ENCODE data around the gene UST. TPM values are rescaled to one million over a fixed set of nuclear protein-coding genes. Genes with fewer than 3 reads are reported as not detected.
A peak's percentile ranks its signal among the peaks of the same experiment; 100 is the strongest.

The UST gene
- total RNA-seq, 1 experiment from 2014 or later, result 3.9 TPM

GRCh38 chr6:148704400-148705246 lies 42.2 kb upstream of the UST start:
- CTCF ChIA-PET, result no interaction called here
- no TSS peak for BruUV-seq (replicated peaks)
- POLR2A ChIA-PET (ENCODE audit: unreplicated experiment), result no interaction called here
- intact Hi-C loops (cut with micrococcal nuclease), result loop anchor here (10.0 kb wide), 1 partner anchor 90 kb away; no protein-coding TSS in a partner anchor
- no peak for TF ChIP-seq CTCF (conservative IDR thresholded peaks at IDR 0.05; ENCODE audit: low read depth, low read length)
- TF ChIP-seq EZH2 (IDR thresholded peaks at IDR 0.05; ENCODE audit: low read length, unreplicated experiment), result no peak
- no peak for TF ChIP-seq EZH2phosphoT487 (IDR thresholded peaks at IDR 0.05; ENCODE audit: borderline replicate concordance, low read length)
- Histone ChIP-seq H3K36me3 (ENCODE audit: low read depth, low read length) (no peaks in the 10 kb centered on the region), H3K9me3 (ENCODE audit: low read length) (no peaks in the 10 kb centered on the region), H3K4me1 (ENCODE audit: insufficient read depth, low read length) (peaks cover 18% of the 10 kb centered on the region), H3K79me2 (ENCODE audit: low read length) (no peaks in the 10 kb centered on the region), H2AFZ (ENCODE audit: low read length) (no peak overlapping the region), H3K9ac (ENCODE audit: low read length) (no peak overlapping the region), H3K27me3 (ENCODE audit: low read length) (no peaks in the 10 kb centered on the region), H3K9me2 (replicated peaks; ENCODE audit: low read length) (no peaks in the 10 kb centered on the region), H4K20me1 (ENCODE audit: low read length) (no peaks in the 10 kb centered on the region), H3F3A (ENCODE audit: low read length, unreplicated experiment) (no peaks in the 10 kb centered on the region), H3K4me2 (ENCODE audit: low read length) (no peak overlapping the region), H3K4me3 (ENCODE audit: low read length) (no peak overlapping the region), H3K27ac (ENCODE audit: low read length) (no peak overlapping the region)
- DNase-seq (no peak), ATAC-seq (no peak)

- no peak overlapping the region for H3K4me2 ChIP-seq (ENCODE audit: low read length)
- BruUV-seq (replicated peaks), result no TSS peak
- ATAC-seq, result no peak
- TF ChIP-seq CTCF (conservative IDR thresholded peaks at IDR 0.05; ENCODE audit: low read depth, low read length) (no peak), EZH2 (IDR thresholded peaks at IDR 0.05; ENCODE audit: low read length, unreplicated experiment) (no peak), EZH2phosphoT487 (IDR thresholded peaks at IDR 0.05; ENCODE audit: borderline replicate concordance, low read length) (no peak)
- no peaks in the 10 kb centered on the region for H3K79me2 ChIP-seq (ENCODE audit: low read length)
- no peak overlapping the region for H2AFZ ChIP-seq (ENCODE audit: low read length)
- no peak overlapping the region for H3K27ac ChIP-seq (ENCODE audit: low read length)
- H3K9ac ChIP-seq (ENCODE audit: low read length), result no peak overlapping the region
- no peaks in the 10 kb centered on the region for H3K9me3 ChIP-seq (ENCODE audit: low read length)
- H3K9me2 ChIP-seq (replicated peaks; ENCODE audit: low read length), result no peaks in the 10 kb centered on the region
- H3K4me1 ChIP-seq (ENCODE audit: insufficient read depth, low read length), result peaks cover 4% of the 10 kb centered on the region; the same call in 1 of the 2 replicates
- CTCF ChIA-PET, result no interaction called here
- intact Hi-C loops (cut with micrococcal nuclease), result loop anchor here (10.0 kb wide), 1 partner anchor 94 kb away; no protein-coding TSS in a partner anchor
- no peaks in the 10 kb centered on the region for H3K36me3 ChIP-seq (ENCODE audit: low read depth, low read length)
- DNase-seq, result no peak
- POLR2A ChIA-PET (ENCODE audit: unreplicated experiment), result no interaction called here
- H4K20me1 ChIP-seq (ENCODE audit: low read length), result no peaks in the 10 kb centered on the region
- H3K27me3 ChIP-seq (ENCODE audit: low read length), result no peaks in the 10 kb centered on the region
- no peak overlapping the region for H3K4me3 ChIP-seq (ENCODE audit: low read length)
- H3F3A ChIP-seq (ENCODE audit: low read length, unreplicated experiment), result no peaks in the 10 kb centered on the region
These were observed 38.1 kb upstream of the UST start for GRCh38 chr6:148708707-148709106.

GRCh38 chr6:148709577-148709976 lies 37.3 kb upstream of the UST start:
- no peak for TF ChIP-seq EZH2phosphoT487 (IDR thresholded peaks at IDR 0.05; ENCODE audit: borderline replicate concordance, low read length)
- no peak for TF ChIP-seq CTCF (conservative IDR thresholded peaks at IDR 0.05; ENCODE audit: low read depth, low read length)
- no peak for TF ChIP-seq EZH2 (IDR thresholded peaks at IDR 0.05; ENCODE audit: low read length, unreplicated experiment)
- no TSS peak for BruUV-seq (replicated peaks)
- H3K4me2 ChIP-seq (ENCODE audit: low read length), result no peak overlapping the region
- no peak overlapping the region for H3K4me3 ChIP-seq (ENCODE audit: low read length)
- POLR2A ChIA-PET (ENCODE audit: unreplicated experiment), result no interaction called here
- no peak overlapping the region for H3K9ac ChIP-seq (ENCODE audit: low read length)
- H3K4me1 ChIP-seq (ENCODE audit: insufficient read depth, low read length), result peaks cover 4% of the 10 kb centered on the region; the same call in 1 of the 2 replicates
- no peaks in the 10 kb centered on the region for H3K27me3 ChIP-seq (ENCODE audit: low read length)
- no peaks in the 10 kb centered on the region for H3K9me3 ChIP-seq (ENCODE audit: low read length)
- H3K36me3 ChIP-seq (ENCODE audit: low read depth, low read length), result no peaks in the 10 kb centered on the region
- no peak overlapping the region for H3K27ac ChIP-seq (ENCODE audit: low read length)
- H3F3A ChIP-seq (ENCODE audit: low read length, unreplicated experiment), result no peaks in the 10 kb centered on the region
- ATAC-seq, result peak; percentile 85
- H2AFZ ChIP-seq (ENCODE audit: low read length), result no peak overlapping the region
- intact Hi-C loops (cut with micrococcal nuclease), result loop anchor here (10.0 kb wide), 1 partner anchor 95 kb away; no protein-coding TSS in a partner anchor
- peak; percentile 50 for DNase-seq
- H3K9me2 ChIP-seq (replicated peaks; ENCODE audit: low read length), result no peaks in the 10 kb centered on the region
- no peaks in the 10 kb centered on the region for H3K79me2 ChIP-seq (ENCODE audit: low read length)
- no peaks in the 10 kb centered on the region for H4K20me1 ChIP-seq (ENCODE audit: low read length)
- CTCF ChIA-PET, result no interaction called here
